Caco-2 (cell line): ENCODE measurements around the gene FNIP1. TPM values are rescaled to one million over a fixed set of nuclear protein-coding genes. Genes with fewer than 3 reads are reported as not detected.

Source experiments
- BruUV-seq: library from RNA; stranded (reverse); fragments of 400-500 nt; replicated peaks from 2 replicates; lab custom pipeline; 2021; lab: Mats Ljungman, UMichigan
- CTCF ChIA-PET: fragments of 300-600 bp; sonication (Branson Sonifier 250); formaldehyde crosslinking; loops from one replicate; lab custom pipeline; 2022; ENCODE audit warnings: antibody characterized with exemption; lab: Charles Lee
- POLR2A ChIA-PET: fragments of 300-600 bp; sonication (Branson Sonifier 250); formaldehyde crosslinking; loops from one replicate; lab custom pipeline; 2022; ENCODE audit warnings: antibody characterized with exemption; lab: Charles Lee
- DNase-seq, 2 experiments: peaks; one replicate each; pipeline versions ENCODE4 v3.0.0 to v3.0.0-alpha.2; 2020 to 2022
- H3K27me3 ChIP-seq: replicated peaks from 2 replicates; pipeline ENCODE4 v1.6.0; 2011; ENCODE audit warnings: low read length; ENCODE audit not compliant: control insufficient read depth, insufficient read depth
- H3K36me3 ChIP-seq: 2 replicates; pipeline ENCODE4 v1.5.1; 2011; ENCODE audit warnings: low read length; ENCODE audit not compliant: control insufficient read depth, insufficient read depth
- H3K4me1 ChIP-seq: fragments of 250-450 bp; sonication (Bioruptor Pico); 2 replicates; pipeline ENCODE4 v1.5.1; 2020; ENCODE audit warnings: mild to moderate bottlenecking
- H3K4me3 ChIP-seq: 2 replicates; pipeline ENCODE4 v1.5.1; 2011; ENCODE audit warnings: low read depth, mild to moderate bottlenecking, control low read depth, low read length
- H3K9me3 ChIP-seq: fragments of 250-450 bp; sonication (Bioruptor Pico); 2 replicates; pipeline ENCODE4 v1.5.1; 2020; ENCODE audit warnings: mild to moderate bottlenecking, moderate library complexity
- H3K27ac Mint-ChIP-seq: one replicate; pipeline ENCODE4 v1.8.0; 2022; ENCODE audit warnings: mixed read lengths; ENCODE audit not compliant: unreplicated experiment
- H3K27me3 Mint-ChIP-seq: one replicate; pipeline ENCODE4 v1.8.0; 2022; ENCODE audit warnings: mixed read lengths; ENCODE audit not compliant: insufficient read depth, unreplicated experiment
- H3K36me3 Mint-ChIP-seq: one replicate; pipeline ENCODE4 v1.8.0; 2022; ENCODE audit warnings: mild to moderate bottlenecking, mixed read lengths; ENCODE audit not compliant: insufficient read depth, unreplicated experiment
- H3K4me1 Mint-ChIP-seq: one replicate; pipeline ENCODE4 v1.8.0; 2022; ENCODE audit warnings: low read depth, mixed read lengths; ENCODE audit not compliant: unreplicated experiment
- H3K4me3 Mint-ChIP-seq: one replicate; pipeline ENCODE4 v1.8.0; 2022; ENCODE audit warnings: mild to moderate bottlenecking, moderate library complexity, mixed read lengths; ENCODE audit not compliant: unreplicated experiment
- H3K9me3 Mint-ChIP-seq: one replicate; pipeline ENCODE4 v1.8.0; 2022; ENCODE audit warnings: mixed read lengths; ENCODE audit not compliant: unreplicated experiment
- intact Hi-C: fragments of 100-400 bp; cut with micrococcal nuclease; formaldehyde crosslinking; loops from one replicate; pipeline ENCODE4 v1.10.0; 2022; ENCODE audit not compliant: unreplicated experiment
- total RNA-seq: library from RNA; stranded (reverse); gene quantifications from 2 replicates; pipeline ENCODE4 v1.2.3, GENCODE V29; 2022
- TF ChIP-seq, protein P1 (sequence below), 2 experiments: fragments of 200-600 bp in 1 of 2; IDR thresholded peaks; 1 replicate in 1 of 2; 2 replicates in 1 of 2; pipeline versions ENCODE4 v1.5.1 to v1.8.0; 2011 to 2022; ENCODE audit warnings: antibody characterized with exemption in 1 of 2, control low read depth in 1 of 2, inconsistent platforms in 1 of 2, low read depth in 1 of 2, low read length in 1 of 2, mild to moderate bottlenecking in 1 of 2, moderate library complexity in 1 of 2; ENCODE audit not compliant: insufficient read depth in 1 of 2, severe bottlenecking in 1 of 2, unreplicated experiment in 1 of 2

FNIP1 gene
- total RNA-seq, 1 experiment from 2014 or later, result 45.0 TPM

DNA sequence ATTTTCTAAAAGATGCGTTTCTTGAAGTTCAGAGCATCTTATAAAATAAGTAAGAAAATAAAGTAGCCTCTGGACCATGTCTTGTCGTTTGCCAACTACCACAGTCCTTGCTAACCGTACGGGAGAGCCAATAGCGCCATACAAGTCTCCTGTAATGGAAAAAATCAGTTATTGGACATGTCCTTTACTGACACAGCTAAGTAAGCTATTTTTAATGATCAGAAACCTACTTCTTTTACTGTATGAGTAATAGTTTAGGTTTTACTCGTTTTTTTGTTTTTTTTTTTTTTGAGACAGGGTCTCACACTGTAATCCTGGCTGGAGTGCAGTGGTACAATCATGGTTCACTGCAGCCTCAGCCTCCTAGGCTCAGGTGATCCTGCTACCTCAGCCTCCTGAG, 124.0 kb downstream of the FNIP1 start:
- Histone ChIP-seq H3K36me3 (peaks cover 3% of the 10 kb centered on the region), H3K4me1 (no peaks in the 10 kb centered on the region; the same call in 1 of the 2 replicates), H3K27me3 (no peaks in the 10 kb centered on the region), H3K4me3 (no peak overlapping the region), H3K9me3 (no peaks in the 10 kb centered on the region)
- TF ChIP-seq, protein P1, sequence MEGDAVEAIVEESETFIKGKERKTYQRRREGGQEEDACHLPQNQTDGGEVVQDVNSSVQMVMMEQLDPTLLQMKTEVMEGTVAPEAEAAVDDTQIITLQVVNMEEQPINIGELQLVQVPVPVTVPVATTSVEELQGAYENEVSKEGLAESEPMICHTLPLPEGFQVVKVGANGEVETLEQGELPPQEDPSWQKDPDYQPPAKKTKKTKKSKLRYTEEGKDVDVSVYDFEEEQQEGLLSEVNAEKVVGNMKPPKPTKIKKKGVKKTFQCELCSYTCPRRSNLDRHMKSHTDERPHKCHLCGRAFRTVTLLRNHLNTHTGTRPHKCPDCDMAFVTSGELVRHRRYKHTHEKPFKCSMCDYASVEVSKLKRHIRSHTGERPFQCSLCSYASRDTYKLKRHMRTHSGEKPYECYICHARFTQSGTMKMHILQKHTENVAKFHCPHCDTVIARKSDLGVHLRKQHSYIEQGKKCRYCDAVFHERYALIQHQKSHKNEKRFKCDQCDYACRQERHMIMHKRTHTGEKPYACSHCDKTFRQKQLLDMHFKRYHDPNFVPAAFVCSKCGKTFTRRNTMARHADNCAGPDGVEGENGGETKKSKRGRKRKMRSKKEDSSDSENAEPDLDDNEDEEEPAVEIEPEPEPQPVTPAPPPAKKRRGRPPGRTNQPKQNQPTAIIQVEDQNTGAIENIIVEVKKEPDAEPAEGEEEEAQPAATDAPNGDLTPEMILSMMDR (IDR thresholded peaks at IDR 0.05; ENCODE audit: insufficient read depth in 1 of 2, low read depth in 1 of 2, low read length in 1 of 2, severe bottlenecking in 1 of 2, unreplicated experiment in 1 of 2), result no peak
- no peak for DNase-seq
- no peaks in the 10 kb centered on the region for H3K9me3 Mint-ChIP-seq
- no TSS peak for BruUV-seq
- POLR2A ChIA-PET, result no interaction called here
- no peak overlapping the region for H3K4me3 Mint-ChIP-seq
- H3K27me3 Mint-ChIP-seq, result no peaks in the 10 kb centered on the region
- H3K36me3 Mint-ChIP-seq, result peaks cover 77% of the 10 kb centered on the region
- CTCF ChIA-PET, result no interaction called here
- intact Hi-C loops, result no loop called here
- H3K27ac Mint-ChIP-seq, result no peak overlapping the region
- H3K4me1 Mint-ChIP-seq, result no peaks in the 10 kb centered on the region

DNA sequence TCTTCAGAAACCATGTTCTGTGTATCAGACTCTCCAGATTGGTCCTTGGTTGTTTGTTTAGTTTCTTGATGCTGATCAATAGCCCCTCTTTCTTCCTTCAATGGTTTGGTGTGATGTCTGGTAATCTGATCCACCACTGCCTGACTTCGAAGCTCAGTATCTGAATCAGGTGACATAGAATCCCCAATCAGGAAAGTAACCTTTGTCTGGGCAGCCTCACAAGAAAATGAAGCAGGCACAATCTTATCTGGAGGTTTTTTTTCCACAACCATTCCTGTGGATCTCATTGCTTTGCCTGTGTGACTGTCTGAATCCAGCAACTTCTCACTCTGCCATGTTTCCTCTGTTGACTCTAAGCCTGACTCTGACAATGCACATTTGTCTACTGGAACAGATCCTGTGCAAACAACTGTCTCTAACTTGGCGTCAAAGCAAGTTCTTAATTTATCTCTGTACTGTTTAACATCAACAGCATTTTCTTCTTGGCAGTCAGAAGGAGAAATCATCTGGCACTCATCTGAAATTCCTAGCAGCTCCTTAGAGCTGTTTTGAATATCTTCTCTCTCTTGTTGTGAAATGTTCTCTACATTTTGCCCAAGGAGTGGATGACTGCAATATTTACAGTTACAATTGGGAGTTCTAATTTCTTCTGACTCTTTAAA, 124.7 kb downstream of the FNIP1 start:
- DNase-seq, result no peak
- H3K4me1 Mint-ChIP-seq, result no peaks in the 10 kb centered on the region
- no peak overlapping the region for H3K4me3 ChIP-seq
- H3K4me1 ChIP-seq, result no peaks in the 10 kb centered on the region; the same call in 1 of the 2 replicates
- H3K36me3 Mint-ChIP-seq, result peaks cover 77% of the 10 kb centered on the region
- TF ChIP-seq, protein P1 (IDR thresholded peaks at IDR 0.05; ENCODE audit: insufficient read depth in 1 of 2, low read depth in 1 of 2, low read length in 1 of 2, severe bottlenecking in 1 of 2, unreplicated experiment in 1 of 2), result no peak
- no peaks in the 10 kb centered on the region for H3K27me3 Mint-ChIP-seq
- no peaks in the 10 kb centered on the region for H3K9me3 ChIP-seq
- ChIA-PET CTCF (no interaction called here), POLR2A (no interaction called here)
- no peak overlapping the region for H3K27ac Mint-ChIP-seq
- no peaks in the 10 kb centered on the region for H3K27me3 ChIP-seq
- intact Hi-C loops, result no loop called here
- H3K9me3 Mint-ChIP-seq, result no peaks in the 10 kb centered on the region
- TSS peak; percentile 31 for BruUV-seq
- no peak overlapping the region for H3K4me3 Mint-ChIP-seq
- H3K36me3 ChIP-seq, result peaks cover 3% of the 10 kb centered on the region

DNA sequence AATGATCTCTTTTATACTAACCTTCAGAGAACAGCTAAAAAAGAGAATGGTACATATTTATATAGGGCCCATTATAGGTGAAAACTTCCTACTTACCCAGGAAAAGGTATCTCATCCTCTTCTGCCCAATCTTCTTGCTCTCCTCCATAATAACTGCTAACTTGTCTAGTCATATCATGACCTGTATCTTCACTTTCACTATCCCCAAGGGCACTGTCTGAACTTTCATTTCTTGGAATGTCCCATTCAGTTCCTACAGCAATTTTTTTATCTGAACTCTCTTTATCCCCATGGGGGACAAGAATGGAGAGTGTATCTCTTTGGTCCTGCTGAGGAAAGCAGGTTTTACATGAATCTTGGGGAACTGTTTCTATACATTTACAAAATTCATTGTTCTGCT, 125.4 kb downstream of the FNIP1 start:
- ChIA-PET CTCF (interaction anchor here (0.6 kb wide), 1 partner anchor 859 kb away, joined by 4 read pairs; no protein-coding TSS in a partner anchor), POLR2A (interaction anchor here (0.6 kb wide), 1 partner anchor 259 kb away, joined by 3 read pairs; no protein-coding TSS in a partner anchor)
- Mint-ChIP-seq H3K4me1 (no peaks in the 10 kb centered on the region), H3K4me3 (no peak overlapping the region), H3K27ac (no peak overlapping the region), H3K9me3 (no peaks in the 10 kb centered on the region), H3K36me3 (peaks cover 69% of the 10 kb centered on the region), H3K27me3 (no peaks in the 10 kb centered on the region)
- DNase-seq, result no peak
- intact Hi-C loops, result no loop called here
- no TSS peak for BruUV-seq
- Histone ChIP-seq H3K27me3 (no peaks in the 10 kb centered on the region), H3K36me3 (peaks cover 1% of the 10 kb centered on the region), H3K9me3 (no peaks in the 10 kb centered on the region), H3K4me3 (no peak overlapping the region), H3K4me1 (no peaks in the 10 kb centered on the region; the same call in 1 of the 2 replicates)
- TF ChIP-seq, protein P1 (IDR thresholded peaks at IDR 0.05; ENCODE audit: insufficient read depth in 1 of 2, low read depth in 1 of 2, low read length in 1 of 2, severe bottlenecking in 1 of 2, unreplicated experiment in 1 of 2), result no peak
